Lung (tissue), 12 donors: ENCODE measurements around the gene KCND2. TPM values are rescaled to one million over a fixed set of nuclear protein-coding genes. Genes with fewer than 3 reads are reported as not detected.

Experiments
- ATAC-seq: fragments of 200-7000 bp; cut with Tn5 transposase; one replicate; pipeline ENCODE4 v1.9.1; 2020; ENCODE audit warnings: moderate number of reproducible peaks; ENCODE audit not compliant: insufficient read depth, low FRiP score
- DNase-seq, 3 donors: peaks; one replicate each; pipeline ENCODE4 v3.0.0-alpha.2; 2013 to 2017
- H3K27ac ChIP-seq, 2 donors: one replicate each; pipeline ENCODE4 v1.5.1; 2013; ENCODE audit warnings: mild to moderate bottlenecking in 2 of 2, moderate library complexity in 2 of 2, control low read depth in 1 of 2, inconsistent platforms in 1 of 2, low read depth in 1 of 2, low read length in 1 of 2
- H3K27me3 ChIP-seq, 3 donors: one replicate each; pipeline ENCODE4 v1.5.1; 2013; ENCODE audit warnings: low read length in 2 of 3; ENCODE audit not compliant: control insufficient read depth in 3 of 3, insufficient read depth in 3 of 3
- H3K36me3 ChIP-seq, 4 donors: one replicate each; pipeline ENCODE4 v1.5.1; 2013; ENCODE audit warnings: low read length in 4 of 4, mild to moderate bottlenecking in 1 of 4, moderate library complexity in 1 of 4; ENCODE audit not compliant: control insufficient read depth in 4 of 4, insufficient read depth in 4 of 4
- H3K4me1 ChIP-seq, 5 donors: one replicate each; pipeline ENCODE4 v1.5.1; 2013; ENCODE audit warnings: low read length in 5 of 5, mild to moderate bottlenecking in 2 of 5, moderate library complexity in 1 of 5; ENCODE audit not compliant: control insufficient read depth in 5 of 5, insufficient read depth in 5 of 5
- H3K4me3 ChIP-seq: one replicate; pipeline ENCODE4 v1.5.1; 2013; ENCODE audit warnings: mild to moderate bottlenecking, control low read depth, moderate library complexity
- H3K9ac ChIP-seq, 2 donors: one replicate each; pipeline ENCODE4 v1.5.1; 2013; ENCODE audit warnings: low read length in 2 of 2, control low read depth in 1 of 2; ENCODE audit not compliant: insufficient read depth in 1 of 2
- H3K9me3 ChIP-seq, 4 donors: one replicate each; pipeline ENCODE4 v1.5.1; 2013; ENCODE audit warnings: low read length in 3 of 4, mild to moderate bottlenecking in 1 of 4, moderate library complexity in 1 of 4; ENCODE audit not compliant: control insufficient read depth in 4 of 4, insufficient read depth in 3 of 4
- CTCF ChIP-seq: IDR thresholded peaks from 2 replicates; pipeline ENCODE4 v1.5.1; 2012; ENCODE audit warnings: mild to moderate bottlenecking; ENCODE audit errors: control extremely low read depth, extremely low read depth
- WGBS, 2 donors: extraction: QIAGEN DNeasy Blood & Tissue Kit; methylation state at CpG; one replicate each; pipeline ENCODE4 v1.1.7; 2013; 5-methylcytosine and 5-hydroxymethylcytosine counted together
- polyA plus RNA-seq, 2 donors: library from polyadenylated mRNA; stranded (reverse); fragments of 200-250 nt; gene quantifications; one replicate each; pipeline ENCODE4 v1.2.1, GENCODE V29; 2013
- total RNA-seq, 2 donors: library from RNA; depleted of rRNA in 1 of 2; stranded (reverse); fragments of >200 nt in 1 of 2; gene quantifications; one replicate each; pipeline ENCODE4 v1.2.1, GENCODE V29; 2014 to 2021
- donor health status: control.
- donor health status: control.
- donor health status: Bipolar disorder and iron deficiency.
- donor health status: healthy.
- donor health status: DM: yes; HTN: yes; CAD: no.

Gene KCND2
- total and polyA plus RNA-seq, 4 donors: 0.03 to 1.1 (median 0.10) TPM

DNA sequence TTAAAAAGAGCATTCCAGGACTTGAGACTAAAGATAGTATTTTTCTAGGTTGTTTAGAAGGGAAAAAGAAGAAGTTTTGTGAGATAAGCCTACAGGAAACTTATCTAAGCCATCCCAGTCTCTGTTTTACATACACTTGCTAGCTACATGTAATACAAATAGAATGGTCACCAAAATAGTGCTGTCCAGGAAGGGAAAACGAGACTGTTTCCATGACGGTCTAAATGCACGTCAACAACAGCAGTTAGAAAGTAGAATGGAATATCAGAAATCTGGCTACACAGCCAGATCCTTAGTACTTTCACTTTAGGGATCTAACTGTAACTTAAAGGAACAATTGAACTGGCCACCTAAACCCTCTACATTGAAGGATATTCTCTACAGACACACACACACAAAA, 467.4 kb downstream of the KCND2 start:
- Histone ChIP-seq H3K9me3 (no peaks in the 10 kb centered on the region), H3K27me3 (no peaks in the 10 kb centered on the region), H3K9ac (no peak overlapping the region), H3K36me3 (no peaks in the 10 kb centered on the region), H3K4me3 (no peak overlapping the region), H3K27ac (no peak overlapping the region), H3K4me1 (peaks cover 0 to 7% (median 0%) of the 10 kb centered on the region in 5 donors)
- no peak for ATAC-seq
- no peak for TF ChIP-seq CTCF
- DNase-seq: peak; percentile 16 to 59 (median 48)
- 28 to 41% methylated on average over 3 of the region's 3 CpGs for WGBS, 2 donors

- 65 to 69% methylated on average over 7 of the region's 7 CpGs for WGBS, 2 donors
- Histone ChIP-seq H3K9ac (no peak overlapping the region), H3K27me3 (no peaks in the 10 kb centered on the region), H3K9me3 (no peaks in the 10 kb centered on the region), H3K36me3 (no peaks in the 10 kb centered on the region), H3K27ac (no peak overlapping the region), H3K4me3 (no peak overlapping the region), H3K4me1 (no peaks in the 10 kb centered on the region)
- ATAC-seq (no peak), DNase-seq (no peak)
- no peak for TF ChIP-seq CTCF
These were observed 468.5 kb downstream of the KCND2 start for GRCh38 chr7:120741371-120742042.

- no peak for TF ChIP-seq CTCF
- no peak overlapping the region for H3K4me3 ChIP-seq
- DNase-seq (no peak), ATAC-seq (no peak)
- H3K4me1 ChIP-seq: no peaks in the 10 kb centered on the region
- H3K27ac ChIP-seq: no peak overlapping the region
- no peaks in the 10 kb centered on the region for H3K27me3 ChIP-seq
- H3K9ac ChIP-seq: no peak overlapping the region
- 51 to 57% methylated on average over 5 of the region's 5 CpGs for WGBS, 2 donors
- no peaks in the 10 kb centered on the region for H3K9me3 ChIP-seq
- H3K36me3 ChIP-seq: no peaks in the 10 kb centered on the region
These were observed 469.4 kb downstream of the KCND2 start for GRCh38 chr7:120742372-120742771.

- H3K27ac ChIP-seq: no peak overlapping the region
- WGBS, 2 donors: 71 to 83% methylated on average over 3 of the region's 3 CpGs
- TF ChIP-seq CTCF: no peak
These were observed 470.2 kb downstream of the KCND2 start for GRCh38 chr7:120743128-120743527.

More at GRCh38 chr7:120743128-120743527, 470.2 kb downstream of the KCND2 start:
- no peaks in the 10 kb centered on the region for H3K4me1 ChIP-seq
- no peaks in the 10 kb centered on the region for H3K27me3 ChIP-seq
- ATAC-seq (no peak), DNase-seq (no peak)
- H3K4me3 ChIP-seq: no peak overlapping the region
- H3K9me3 ChIP-seq: no peaks in the 10 kb centered on the region
- no peaks in the 10 kb centered on the region for H3K36me3 ChIP-seq
- H3K9ac ChIP-seq: no peak overlapping the region
